BLaER1 treated with 17β-estradiol and CSF1 and Interleukin-3, amounts not matched to agents 10 nM and 100 nM (cell line): ENCODE results near the gene GRK6.
A peak's percentile ranks its signal among the peaks of the same experiment; 100 is the strongest.

ENCODE experiments used
- H3K27ac ChIP-seq, 11 experiments: shearing (Covaris generic); formaldehyde crosslinking; 2 replicates each; pipeline ENCODE4 v1.8.1; 2022
- H3K27me3 ChIP-seq, 11 experiments: shearing (Covaris generic); formaldehyde crosslinking; 2 replicates each; pipeline ENCODE4 v1.8.1; 2022
- H3K36me3 ChIP-seq, 11 experiments: shearing (Covaris generic); formaldehyde crosslinking; 2 replicates each; pipeline ENCODE4 v1.8.1; 2022
- H3K4me1 ChIP-seq, 10 experiments: shearing (Covaris generic); formaldehyde crosslinking; 2 replicates each; pipeline ENCODE4 v1.8.1; 2022
- H3K4me2 ChIP-seq, 11 experiments: shearing (Covaris generic); formaldehyde crosslinking; 2 replicates each; pipeline ENCODE4 v1.8.1; 2022
- H3K4me3 ChIP-seq, 10 experiments: shearing (Covaris generic); formaldehyde crosslinking; 2 replicates each; pipeline ENCODE4 v1.8.1; 2022
- H3K9ac ChIP-seq, 11 experiments: shearing (Covaris generic); formaldehyde crosslinking; 2 replicates each; pipeline ENCODE4 v1.8.1; 2022
- H3K9me3 ChIP-seq, 11 experiments: shearing (Covaris generic); formaldehyde crosslinking; replicated peaks in 1 of 11; 2 replicates each; pipeline ENCODE4 v1.8.1; 2022
- H4K20me1 ChIP-seq, 11 experiments: shearing (Covaris generic); formaldehyde crosslinking; 2 replicates each; pipeline ENCODE4 v1.8.1; 2022
- Cebpa-rat ChIP-seq, 11 experiments: shearing (Covaris generic); IDR thresholded peaks; 2 replicates each; pipeline ENCODE4 v1.8.1; 2022

GRK6 gene

DNA sequence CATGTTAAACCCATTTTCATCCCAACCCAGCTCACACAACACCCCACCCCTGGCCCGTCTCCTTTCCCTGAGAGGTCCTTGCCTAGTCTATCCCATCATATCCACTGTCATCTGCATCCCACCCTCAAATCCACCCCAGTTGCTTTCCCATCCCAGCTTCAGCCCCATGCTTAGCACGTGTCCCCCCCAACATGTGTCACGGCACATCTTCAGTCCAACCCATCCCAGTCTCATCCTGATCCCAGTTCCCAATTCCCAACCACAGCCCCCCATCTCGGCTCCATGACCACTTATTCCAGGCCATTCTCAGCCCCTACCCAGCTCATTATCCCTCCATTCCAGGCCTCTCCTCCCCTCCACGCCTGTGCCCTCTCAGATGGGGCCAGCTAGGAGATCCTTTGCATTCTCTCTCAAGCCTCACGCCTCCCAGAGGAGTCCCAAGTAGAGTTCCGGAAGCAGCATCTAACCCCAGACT, 47.6 kb downstream of the GRK6 start:
- H3K4me2 ChIP-seq = peak overlapping the region; percentile 73 to 88 (median 83)
- H4K20me1 ChIP-seq = peaks cover 13 to 61% (median 37%) of the 10 kb centered on the region in 11 experiments; a peak in 21 of 22 replicates
- H3K27me3 ChIP-seq = no peaks in the 10 kb centered on the region
- peak overlapping the region in 8 of 11 experiments; percentile 7 to 99 (median 42); a peak in 11 of 22 replicates for H3K9ac ChIP-seq
- peaks cover 81 to 88% (median 85%) of the 10 kb centered on the region in 10 experiments for H3K4me1 ChIP-seq
- H3K9me3 ChIP-seq = no peaks in the 10 kb centered on the region
- peak overlapping the region in 7 of 10 experiments; percentile 10 to 43 (median 34); a peak in 8 of 20 replicates for H3K4me3 ChIP-seq
- no peak for TF ChIP-seq Cebpa-rat (IDR thresholded peaks at IDR 0.05)
- H3K36me3 ChIP-seq = peaks cover 0 to 33% (median 28%) of the 10 kb centered on the region in 11 experiments; a peak in 18 of 22 replicates
- H3K27ac ChIP-seq = peak overlapping the region in 8 of 11 experiments; percentile 20 to 60 (median 40); a peak in 11 of 22 replicates

DNA sequence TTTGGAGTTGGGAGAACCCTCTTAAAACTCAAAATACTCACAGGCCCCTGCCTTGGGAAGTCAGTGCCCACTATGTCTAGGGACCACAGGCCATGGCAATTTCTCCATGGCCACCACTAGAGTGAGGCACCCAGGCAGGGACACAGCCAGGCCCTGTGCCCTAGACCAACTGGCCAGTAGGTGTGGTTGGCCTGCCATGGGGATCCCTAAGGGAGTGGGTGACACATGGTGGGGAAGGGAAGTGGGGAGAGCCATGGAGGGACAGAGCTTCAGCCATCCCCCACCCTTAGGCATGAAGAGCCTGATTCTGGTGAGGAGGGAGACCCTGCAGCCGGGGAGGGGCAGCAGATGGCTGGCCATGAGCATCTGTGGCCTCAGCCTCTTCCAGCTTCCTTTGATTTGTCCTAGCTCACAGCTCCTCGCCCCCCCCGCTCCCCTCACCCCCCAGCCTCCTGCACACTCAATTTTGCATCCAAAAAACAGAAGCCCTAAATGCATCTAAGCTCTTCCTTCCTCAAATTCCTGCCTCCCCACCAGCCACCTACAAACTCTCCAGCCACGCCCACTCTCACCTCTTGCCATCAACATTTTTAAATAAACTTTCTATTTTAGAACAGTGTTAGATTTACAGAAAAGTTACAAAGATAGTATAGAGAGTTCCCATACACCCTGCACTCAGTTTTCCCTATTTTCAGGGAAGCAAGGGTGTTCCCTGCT, 48.5 kb downstream of the GRK6 start:
- Histone ChIP-seq H3K4me1 (peaks cover 83 to 88% (median 86%) of the 10 kb centered on the region in 10 experiments), H3K4me3 (peak overlapping the region in 4 of 10 experiments; percentile 10 to 43 (median 32); a peak in 2 of 20 replicates), H3K9ac (peak overlapping the region in 8 of 11 experiments; percentile 6 to 99 (median 42); a peak in 9 of 22 replicates), H3K9me3 (no peaks in the 10 kb centered on the region), H4K20me1 (peaks cover 8 to 61% (median 28%) of the 10 kb centered on the region in 11 experiments; a peak in 21 of 22 replicates), H3K4me2 (peak overlapping the region; percentile 73 to 88 (median 83)), H3K27ac (peak overlapping the region in 8 of 11 experiments; percentile 5 to 60 (median 40); a peak in 11 of 22 replicates), H3K27me3 (no peaks in the 10 kb centered on the region), H3K36me3 (peaks cover 0 to 24% (median 19%) of the 10 kb centered on the region in 11 experiments; a peak in 14 of 22 replicates)
- TF ChIP-seq Cebpa-rat (IDR thresholded peaks at IDR 0.05) = no peak

DNA sequence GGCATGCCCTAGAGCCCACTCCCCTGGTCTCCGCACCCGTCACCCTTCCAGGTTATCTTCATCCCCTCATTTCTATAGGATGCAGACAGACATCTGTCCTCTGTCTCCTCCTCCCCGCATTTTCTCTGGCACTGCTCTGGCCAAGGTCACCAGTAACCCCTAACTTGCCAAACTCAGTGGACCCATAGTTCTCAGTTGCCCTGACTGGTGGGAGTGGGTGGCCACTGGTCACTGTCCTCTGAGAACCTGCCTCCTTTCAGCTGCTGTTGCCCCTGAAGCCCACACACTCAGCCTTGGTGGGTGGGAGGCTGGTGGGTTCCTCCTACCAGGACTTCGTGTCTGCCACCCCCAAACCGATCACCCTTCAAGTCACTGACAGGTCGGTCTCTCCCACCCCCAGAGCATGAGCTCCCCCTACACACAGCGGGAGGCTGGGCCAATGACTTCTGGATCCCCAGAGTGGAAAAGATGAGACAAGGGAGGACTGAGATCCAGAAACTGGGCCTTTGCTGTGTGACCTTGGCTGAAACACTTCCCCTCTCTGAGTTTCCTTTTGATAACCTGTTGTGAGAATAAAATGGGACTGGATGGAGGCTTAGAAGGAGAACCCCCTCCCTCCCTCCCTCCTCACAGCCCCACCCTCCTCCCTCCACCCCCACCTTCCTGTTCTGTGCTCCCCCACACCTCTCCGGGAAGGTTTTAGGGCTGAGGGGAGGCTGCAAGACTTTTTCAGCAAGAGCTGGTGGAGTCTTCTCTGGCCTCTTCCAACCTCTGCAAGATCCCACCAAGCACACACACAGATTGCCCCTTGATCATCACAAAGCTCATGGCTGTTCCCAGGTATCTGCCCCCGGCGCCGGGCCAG, 49.3 kb downstream of the GRK6 start:
- Histone ChIP-seq H3K4me3 (no peak overlapping the region), H3K4me2 (peak overlapping the region; percentile 73 to 95 (median 88); a peak in 20 of 22 replicates), H3K27me3 (no peaks in the 10 kb centered on the region), H3K36me3 (peaks cover 0 to 16% (median 12%) of the 10 kb centered on the region in 11 experiments; a peak in 12 of 22 replicates), H3K27ac (peak overlapping the region in 4 of 11 experiments; percentile 5 to 60 (median 24); a peak in 4 of 22 replicates), H3K9ac (peak overlapping the region in 2 of 11 experiments; percentile 10 to 38; a peak in 3 of 22 replicates), H3K4me1 (peaks cover 82 to 88% (median 86%) of the 10 kb centered on the region in 10 experiments), H3K9me3 (no peaks in the 10 kb centered on the region), H4K20me1 (peaks cover 6 to 60% (median 20%) of the 10 kb centered on the region in 11 experiments; a peak in 21 of 22 replicates)
- TF ChIP-seq Cebpa-rat (IDR thresholded peaks at IDR 0.05) = no peak

- Histone ChIP-seq H3K9me3 (no peaks in the 10 kb centered on the region), H3K9ac (0 out of 22 replicates have a peak overlapping the region, but pooled peaks of 1 of the 11 experiments have one; percentile 74), H3K27ac (peak overlapping the region in 3 of 11 experiments; percentile 79 to 89 (median 83); a peak in 4 of 22 replicates), H3K4me3 (no peak overlapping the region), H4K20me1 (peaks cover 6 to 59% (median 11%) of the 10 kb centered on the region in 11 experiments; a peak in 21 of 22 replicates), H3K4me2 (peak overlapping the region in 10 of 11 experiments; percentile 0 to 95 (median 84); a peak in 13 of 22 replicates), H3K27me3 (no peaks in the 10 kb centered on the region), H3K36me3 (peaks cover 0 to 12% (median 8%) of the 10 kb centered on the region in 11 experiments; a peak in 19 of 22 replicates), H3K4me1 (peaks cover 75 to 88% (median 86%) of the 10 kb centered on the region in 10 experiments)
- no peak for TF ChIP-seq Cebpa-rat (IDR thresholded peaks at IDR 0.05)
Measured at GRCh38 chr5:177476531-177477233, 50.2 kb downstream of the GRK6 start.

DNA sequence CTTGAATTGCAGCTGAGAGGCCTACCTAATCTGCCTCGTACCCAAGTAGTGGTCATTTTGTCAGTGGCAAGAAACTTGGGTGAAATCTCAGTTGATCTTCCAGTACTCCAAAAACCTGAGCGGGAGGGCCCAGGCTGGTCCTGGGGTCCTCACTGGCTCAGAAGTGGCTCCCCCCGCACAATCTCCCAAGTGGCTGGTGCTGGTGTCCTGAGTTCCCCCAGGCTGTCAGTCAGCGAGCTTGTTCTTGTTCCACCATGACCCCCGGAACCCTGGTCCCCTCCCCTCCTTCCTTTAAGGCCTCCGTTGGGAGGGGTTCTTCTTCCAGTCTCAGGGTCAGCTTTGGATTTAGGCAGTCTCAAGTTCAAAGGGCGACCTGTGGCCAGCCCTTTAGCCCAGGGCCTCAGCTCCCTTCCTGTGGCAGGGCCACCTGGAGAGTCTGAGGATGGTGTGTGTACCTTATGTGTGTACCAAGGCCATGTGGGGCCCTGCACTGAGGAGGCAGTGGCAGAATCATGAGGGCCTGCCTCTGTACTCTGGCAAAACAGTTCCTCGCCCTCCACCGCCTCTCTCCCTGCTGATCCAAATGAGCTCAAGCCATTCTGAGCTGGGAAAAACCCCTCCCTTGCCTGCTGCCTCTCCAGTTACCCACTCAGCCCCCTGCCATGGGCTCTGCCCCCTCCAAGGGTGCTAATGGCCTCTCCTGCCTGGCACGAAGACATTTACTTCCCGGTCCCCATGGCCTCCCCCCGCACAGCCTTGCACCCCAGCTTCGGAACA, 51.4 kb downstream of the GRK6 start:
- no peak for TF ChIP-seq Cebpa-rat (IDR thresholded peaks at IDR 0.05)
- Histone ChIP-seq H3K4me1 (peaks cover 68 to 91% (median 84%) of the 10 kb centered on the region in 10 experiments), H3K4me3 (peak overlapping the region in 1 of 10 experiments; percentile 2; a peak in 1 of 20 replicates), H3K36me3 (peaks cover under 1 to 19% (median 13%) of the 10 kb centered on the region in 11 experiments; a peak in 20 of 22 replicates), H3K27ac (peak overlapping the region in 8 of 11 experiments; percentile 79 to 91 (median 84); a peak in 16 of 22 replicates), H3K4me2 (peak overlapping the region; percentile 80 to 95 (median 89)), H3K9me3 (no peaks in the 10 kb centered on the region), H3K9ac (peak overlapping the region in 8 of 11 experiments; percentile 14 to 78 (median 69); a peak in 15 of 22 replicates), H3K27me3 (no peaks in the 10 kb centered on the region), H4K20me1 (peaks cover 0 to 61% (median 7%) of the 10 kb centered on the region in 11 experiments; a peak in 11 of 22 replicates)

- peak overlapping the region; percentile 80 to 95 (median 89) for H3K4me2 ChIP-seq
- H3K9ac ChIP-seq = peak overlapping the region in 9 of 11 experiments; percentile 58 to 78 (median 72); a peak in 20 of 22 replicates
Measured at GRCh38 chr5:177478711-177479646, 52.5 kb downstream of the GRK6 start.

More at GRCh38 chr5:177478711-177479646, 52.5 kb downstream of the GRK6 start:
- peak overlapping the region in 5 of 10 experiments; percentile 15 to 48 (median 21); a peak in 6 of 20 replicates for H3K4me3 ChIP-seq
- H3K9me3 ChIP-seq = no peaks in the 10 kb centered on the region
- peak in 8 of 11 experiments; percentile 15 to 85 (median 48); a peak in 10 of 22 replicates for TF ChIP-seq Cebpa-rat (IDR thresholded peaks at IDR 0.05)
- H3K27me3 ChIP-seq = no peaks in the 10 kb centered on the region
- peak overlapping the region in 10 of 11 experiments; percentile 45 to 91 (median 84); a peak in 20 of 22 replicates for H3K27ac ChIP-seq
- peaks cover 0 to 72% (median 17%) of the 10 kb centered on the region in 11 experiments; a peak in 14 of 22 replicates for H4K20me1 ChIP-seq
- H3K36me3 ChIP-seq = peaks cover 12 to 30% (median 24%) of the 10 kb centered on the region in 11 experiments
- H3K4me1 ChIP-seq = peaks cover 66 to 94% (median 82%) of the 10 kb centered on the region in 10 experiments
